Activated naive CD8-positive, alpha-beta T cell treated with anti-CD3 and anti-CD28 coated beads, Interleukin-2, amount 10 ng/mL, durations not matched to agents 7 days and 5 days (primary cell): ENCODE results near the gene CYTH2. TPM values are rescaled to one million over a fixed set of nuclear protein-coding genes. Genes with fewer than 3 reads are reported as not detected.
"Not testable (repeated sequence)": the region's sequence is repeated elsewhere in the genome, so short reads cannot be mapped to it uniquely, and the experiment has no call there.

Experiments
- ATAC-seq: fragments of 150-1000 bp; cut with Tn5 transposase; one replicate; pipeline ENCODE4 v1.10.0; 2021; ENCODE audit warnings: low read depth, moderate library complexity
- POLR2A ChIA-PET: fragments of 350-600 bp; sonication (Branson Sonifier 250); formaldehyde crosslinking; loops from one replicate; lab custom pipeline; 2021; ENCODE audit warnings: antibody characterized with exemption; lab: Charles Lee
- DNase-seq: peaks from one replicate; pipeline ENCODE4 v3.0.0; 2021
- H3K27ac Mint-ChIP-seq: one replicate; pipeline ENCODE4 v1.8.0; 2022; ENCODE audit warnings: mild to moderate bottlenecking, mixed read lengths
- H3K27me3 Mint-ChIP-seq: one replicate; pipeline ENCODE4 v1.8.0; 2022; ENCODE audit warnings: mild to moderate bottlenecking, moderate library complexity, mixed read lengths
- H3K36me3 Mint-ChIP-seq: one replicate; pipeline ENCODE4 v1.8.0; 2021; ENCODE audit warnings: mild to moderate bottlenecking, mixed read lengths
- H3K4me1 Mint-ChIP-seq: one replicate; pipeline ENCODE4 v1.8.0; 2021; ENCODE audit warnings: mixed read lengths
- H3K4me3 Mint-ChIP-seq: one replicate; pipeline ENCODE4 v1.8.0; 2022; ENCODE audit warnings: mild to moderate bottlenecking, moderate library complexity, mixed read lengths
- H3K9me3 Mint-ChIP-seq: one replicate; pipeline ENCODE4 v1.8.0; 2021; ENCODE audit warnings: mixed read lengths
- total RNA-seq, 2 experiments: library from RNA; stranded (reverse); gene quantifications; one replicate each; pipeline ENCODE4 v1.2.3, GENCODE V29; 2021

Gene CYTH2
- total RNA-seq, 2 experiments from 2014 or later, result 57.6 to 59.1 TPM

DNA sequence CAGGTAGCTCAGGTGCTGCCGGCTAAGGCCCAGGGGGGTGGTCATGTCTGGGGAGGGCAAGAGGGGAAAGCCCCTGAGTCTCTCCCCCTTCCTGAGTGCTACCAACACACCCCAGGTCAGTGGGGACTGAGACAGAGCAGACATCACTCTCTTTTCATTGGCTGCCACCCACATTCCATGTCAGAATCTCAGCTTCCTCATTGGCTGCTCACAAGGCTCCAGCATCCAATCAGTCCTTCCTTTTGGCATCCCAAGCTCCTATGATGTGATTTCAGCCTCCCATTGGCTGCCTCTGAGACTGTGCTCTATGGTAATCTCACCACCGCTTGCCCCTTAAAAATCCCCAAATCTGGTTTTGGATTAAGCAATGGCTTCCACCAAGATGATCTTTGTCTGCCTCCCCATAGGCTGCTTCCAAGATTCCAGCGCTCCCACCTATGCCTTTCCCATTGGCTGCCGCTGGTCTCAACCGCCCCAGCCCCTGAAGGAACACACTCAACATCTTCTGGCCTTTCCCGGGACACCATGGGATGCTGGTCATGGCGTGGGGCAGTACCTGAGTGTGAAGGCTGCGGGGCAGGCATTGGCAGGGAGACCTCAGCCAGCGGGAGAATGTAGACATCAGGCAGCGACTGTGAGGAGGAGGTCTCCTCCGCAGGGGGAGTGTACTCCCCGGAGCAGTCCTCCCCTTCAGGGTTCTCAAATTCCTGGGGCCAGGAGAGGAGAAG, 40.5 kb downstream of the CYTH2 start:
- ATAC-seq (no peak), DNase-seq (no peak)
- H3K4me3 Mint-ChIP-seq, result no peak overlapping the region
- H3K27me3 Mint-ChIP-seq, result no peaks in the 10 kb centered on the region
- H3K36me3 Mint-ChIP-seq, result no peaks in the 10 kb centered on the region
- POLR2A ChIA-PET, result interaction anchor here (0.9 to 1.4 kb wide), 2 partner anchors 14 to 109 kb away, joined by 4 to 5 read pairs; partner anchors contain the start of genes RPL18 and SPHK2
- peaks cover 9% of the 10 kb centered on the region for H3K4me1 Mint-ChIP-seq
- no peaks in the 10 kb centered on the region for H3K9me3 Mint-ChIP-seq
- H3K27ac Mint-ChIP-seq, result peak overlapping the region; percentile 27

DNA sequence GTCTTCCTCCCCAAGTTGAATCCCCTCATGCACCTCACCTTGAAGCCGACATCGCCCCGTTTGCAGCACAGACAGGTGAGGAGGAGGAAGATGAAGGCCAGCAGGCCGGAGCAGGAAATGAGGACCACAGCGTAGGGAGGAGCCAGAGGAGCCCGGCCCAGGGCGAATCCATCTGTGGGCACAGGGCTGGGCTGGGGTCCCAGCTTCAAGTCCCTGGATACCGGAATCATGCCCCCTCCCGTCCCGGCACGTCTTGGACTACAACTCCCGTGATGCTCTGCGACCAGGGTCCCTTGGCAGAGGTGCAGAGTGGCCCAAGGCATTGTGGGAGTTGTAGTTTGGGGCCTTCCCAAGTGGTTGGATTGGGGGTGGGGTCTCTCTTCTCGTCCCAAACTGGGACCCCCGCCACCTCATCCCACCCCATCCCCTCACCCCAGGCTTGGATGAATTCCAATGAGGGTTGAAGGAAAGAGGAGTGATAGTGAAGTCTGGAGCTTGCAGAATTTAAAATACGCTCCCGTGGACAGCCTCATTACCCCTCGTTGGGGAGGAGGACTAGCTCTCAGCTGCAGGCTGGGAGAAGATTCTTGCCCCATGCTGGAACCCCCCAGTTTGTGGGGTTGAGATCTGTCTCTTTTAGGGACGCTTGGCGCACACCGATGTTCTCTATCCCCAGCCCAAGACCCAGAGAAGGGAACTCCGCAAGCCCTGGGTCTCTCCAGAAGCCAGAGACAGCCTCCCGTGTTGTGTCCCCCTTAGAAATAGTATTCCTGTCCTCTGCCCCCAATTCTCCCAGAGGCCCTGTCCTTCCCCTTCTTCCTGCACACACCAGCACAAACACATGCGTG, 41.5 kb downstream of the CYTH2 start:
- POLR2A ChIA-PET, result interaction anchor here (0.9 to 1.4 kb wide), 3 partner anchors 15 to 108 kb away, joined by 4 to 5 read pairs (median 4); partner anchors contain the start of genes RPL18 and SPHK2
- no peaks in the 10 kb centered on the region for H3K27me3 Mint-ChIP-seq
- H3K4me3 Mint-ChIP-seq, result peak overlapping the region; percentile 88
- H3K4me1 Mint-ChIP-seq, result peaks cover 9% of the 10 kb centered on the region
- H3K9me3 Mint-ChIP-seq, result no peaks in the 10 kb centered on the region
- no peaks in the 10 kb centered on the region for H3K36me3 Mint-ChIP-seq
- peak; percentile 74 for DNase-seq
- ATAC-seq, result peak; percentile 25
- H3K27ac Mint-ChIP-seq, result peak overlapping the region; percentile 79

DNA sequence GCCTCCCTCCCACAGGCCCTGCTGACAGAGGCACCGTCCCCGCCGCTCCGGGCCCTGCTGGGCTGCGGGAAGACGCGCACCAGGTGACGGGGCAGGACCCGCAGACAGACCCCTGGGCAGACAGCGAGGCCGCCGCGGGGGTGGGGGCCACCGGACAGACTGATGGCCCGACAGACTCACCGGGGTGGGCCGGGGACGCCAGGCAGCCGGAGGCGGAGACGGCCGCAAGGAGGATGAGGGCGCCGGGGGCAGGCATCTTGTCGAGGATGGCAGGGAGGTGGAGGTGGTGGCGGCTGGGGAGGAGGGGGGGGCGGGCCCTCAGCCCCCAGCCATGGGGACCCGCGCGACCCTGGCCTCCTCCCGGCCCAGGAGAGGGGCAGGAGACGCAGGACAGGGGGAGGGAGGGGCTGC, 42.2 kb downstream of the CYTH2 start:
- no peak overlapping the region for H3K27ac Mint-ChIP-seq
- no peaks in the 10 kb centered on the region for H3K36me3 Mint-ChIP-seq
- peak; percentile 55 for DNase-seq

GRCh38 chr19:48511800-48512503, 42.8 kb downstream of the CYTH2 start, which contains the start of gene LMTK3:
Gene LMTK3, minus strand, starts transcription at chr19:48511835. Its CDS starts 259 bp downstream, at chr19:48511576.
- DNase-seq (peak; percentile 74), ATAC-seq (peak; percentile 46)
- no peaks in the 10 kb centered on the region for H3K9me3 Mint-ChIP-seq
- peak within 1 kb of the TSS; percentile 88 for H3K4me3 Mint-ChIP-seq
- no peaks in the 10 kb centered on the region for H3K27me3 Mint-ChIP-seq
- H3K27ac Mint-ChIP-seq, result peak within 1 kb of the TSS; percentile 79
- peaks cover 9% of the 10 kb centered on the region for H3K4me1 Mint-ChIP-seq
- H3K36me3 Mint-ChIP-seq, result no peaks in the 10 kb centered on the region
- POLR2A ChIA-PET, result no interaction called here

More for the DNA sequence above, 42.2 kb downstream of the CYTH2 start:
- POLR2A ChIA-PET, result interaction anchor here (1.0 to 1.4 kb wide), 2 partner anchors 31 to 108 kb away, joined by 4 to 5 read pairs; partner anchors contain the start of genes RPL18 and SPHK2
- Mint-ChIP-seq H3K4me3 (peak overlapping the region; percentile 88), H3K27me3 (no peaks in the 10 kb centered on the region), H3K4me1 (peaks cover 9% of the 10 kb centered on the region), H3K9me3 (no peaks in the 10 kb centered on the region)
- peak; percentile 9 for ATAC-seq

DNA sequence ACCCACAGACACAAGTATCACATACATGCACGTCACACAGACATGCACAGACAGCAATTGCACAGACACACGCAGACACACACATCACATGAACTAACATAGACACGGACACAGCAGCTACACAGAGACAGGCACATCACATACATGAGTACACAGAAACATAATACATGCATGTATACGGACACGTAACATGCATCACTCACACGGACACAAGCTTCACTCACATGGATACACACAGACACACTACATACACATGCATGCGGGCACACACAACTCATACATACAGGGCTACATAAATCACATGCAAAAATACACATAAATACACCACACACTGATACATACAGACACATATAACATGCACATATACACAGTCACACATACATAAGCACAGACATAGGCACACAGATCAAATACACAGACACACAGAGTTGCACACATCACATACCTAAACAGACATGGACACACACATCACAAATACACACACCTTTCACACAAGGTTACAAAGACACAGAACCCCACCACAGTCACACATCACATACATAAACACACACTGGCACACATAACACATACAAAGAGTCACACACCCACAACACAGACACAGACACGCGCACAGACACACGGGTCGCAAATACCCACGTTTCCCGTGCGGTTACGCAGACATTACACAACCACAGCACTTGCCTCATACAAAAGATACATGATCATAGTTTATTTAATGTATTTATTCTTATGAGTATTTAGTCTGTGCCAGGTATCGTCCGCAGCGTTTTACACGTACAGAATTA, 43.5 kb downstream of the CYTH2 start:
- H3K4me3 Mint-ChIP-seq, result no peak overlapping the region
- no peaks in the 10 kb centered on the region for H3K36me3 Mint-ChIP-seq
- no peaks in the 10 kb centered on the region for H3K27me3 Mint-ChIP-seq
- POLR2A ChIA-PET, result no interaction called here
- DNase-seq (no peak), ATAC-seq (no peak)
- H3K4me1 Mint-ChIP-seq, result peaks cover 9% of the 10 kb centered on the region
- no peak overlapping the region for H3K27ac Mint-ChIP-seq
- no peaks in the 10 kb centered on the region for H3K9me3 Mint-ChIP-seq

DNA sequence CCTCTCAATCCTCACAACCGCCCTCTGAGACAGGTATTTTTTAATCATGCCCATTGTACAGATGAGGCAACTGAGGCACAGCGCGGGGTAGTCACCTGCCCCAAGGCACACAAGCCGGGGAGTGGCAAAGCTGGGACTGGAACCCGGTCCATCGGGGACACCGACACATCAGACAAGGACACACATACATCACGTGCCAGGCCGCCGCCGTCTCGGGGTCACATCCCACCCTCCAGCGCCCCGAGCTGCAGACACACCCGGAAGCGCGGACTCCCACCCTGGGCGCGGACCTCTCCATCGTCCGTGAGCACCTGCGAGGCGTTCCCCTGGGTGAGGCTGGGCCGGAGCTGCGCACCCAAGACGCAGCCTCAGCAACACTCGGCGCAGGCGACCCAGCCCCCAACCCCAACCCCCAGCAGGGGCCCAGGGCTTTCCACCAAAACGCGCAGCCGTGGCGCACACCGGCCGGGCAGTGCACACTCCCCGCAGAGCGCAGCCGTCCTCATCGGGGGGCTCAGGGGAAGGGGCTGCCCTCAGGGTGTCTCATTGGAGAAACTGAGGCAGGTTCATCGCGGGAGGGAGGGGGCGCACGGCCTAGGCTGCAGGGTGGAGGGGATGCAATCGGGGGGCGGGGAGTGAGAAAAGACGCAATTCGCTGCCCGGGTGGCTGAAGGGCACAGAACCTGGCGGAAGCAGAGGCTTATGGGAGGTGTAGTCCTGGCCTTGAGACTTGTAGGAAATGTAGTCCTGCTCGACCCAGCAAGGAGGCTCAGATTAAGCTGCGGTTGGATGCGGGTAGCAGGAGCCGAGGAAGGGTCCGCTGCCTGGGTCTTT, 44.3 kb downstream of the CYTH2 start:
- Mint-ChIP-seq H3K4me3 (no peak overlapping the region), H3K9me3 (no peaks in the 10 kb centered on the region), H3K27ac (peak overlapping the region; percentile 57), H3K27me3 (no peaks in the 10 kb centered on the region), H3K36me3 (no peaks in the 10 kb centered on the region), H3K4me1 (peaks cover 9% of the 10 kb centered on the region)
- DNase-seq (peak; percentile 71), ATAC-seq (peak; percentile 78)
- POLR2A ChIA-PET, result interaction anchor here (0.6 to 1.0 kb wide), 2 partner anchors 11 to 221 kb away, joined by 3 read pairs; no protein-coding TSS in a partner anchor

GRCh38 chr19:48514123-48514458, 44.9 kb downstream of the CYTH2 start:
- Mint-ChIP-seq H3K4me3 (no peak overlapping the region), H3K9me3 (no peaks in the 10 kb centered on the region), H3K4me1 (peaks cover 9% of the 10 kb centered on the region), H3K27ac (peak overlapping the region; percentile 57), H3K27me3 (no peaks in the 10 kb centered on the region), H3K36me3 (no peaks in the 10 kb centered on the region)
- no peak for ATAC-seq
- POLR2A ChIA-PET, result interaction anchor here (0.6 to 1.0 kb wide), 2 partner anchors 12 to 221 kb away, joined by 3 read pairs; no protein-coding TSS in a partner anchor
- DNase-seq, result no peak

GRCh38 chr19:48516536-48516935, 47.4 kb downstream of the CYTH2 start:
- POLR2A ChIA-PET, result no interaction called here
- Mint-ChIP-seq H3K36me3 (no peaks in the 10 kb centered on the region), H3K27me3 (no peaks in the 10 kb centered on the region), H3K4me3 (no peak overlapping the region), H3K9me3 (no peaks in the 10 kb centered on the region), H3K4me1 (peaks cover 2% of the 10 kb centered on the region), H3K27ac (no peak overlapping the region)
- ATAC-seq, result no peak
- no peak for DNase-seq

- POLR2A ChIA-PET, result interaction anchor here (0.7 kb wide), 1 partner anchor 133 kb away, joined by 4 read pairs; no protein-coding TSS in a partner anchor
- Mint-ChIP-seq H3K27me3 (peaks cover 2% of the 10 kb centered on the region), H3K4me1 (peaks cover 2% of the 10 kb centered on the region), H3K36me3 (no peaks in the 10 kb centered on the region), H3K9me3 (no peaks in the 10 kb centered on the region), H3K4me3 (no peak overlapping the region), H3K27ac (no peak overlapping the region)
- ATAC-seq (no peak), DNase-seq (no peak)
Measured at GRCh38 chr19:48518207-48518606, 49.0 kb downstream of the CYTH2 start.

- H3K27me3 Mint-ChIP-seq, ATAC-seq, DNase-seq, H3K9me3 Mint-ChIP-seq, H3K36me3 Mint-ChIP-seq, H3K4me1 Mint-ChIP-seq, H3K4me3 Mint-ChIP-seq, H3K27ac Mint-ChIP-seq, POLR2A ChIA-PET: not testable (repeated sequence)
Measured at GRCh38 chr19:48519426-48519825, 50.3 kb downstream of the CYTH2 start.

GRCh38 chr19:48520134-48520533, 51.0 kb downstream of the CYTH2 start:
- Mint-ChIP-seq H3K9me3 (peaks cover 8% of the 10 kb centered on the region), H3K36me3 (no peaks in the 10 kb centered on the region), H3K4me1 (peaks cover 2% of the 10 kb centered on the region)

More at GRCh38 chr19:48520134-48520533, 51.0 kb downstream of the CYTH2 start:
- POLR2A ChIA-PET, result no interaction called here
- H3K27ac Mint-ChIP-seq, result no peak overlapping the region
- H3K4me3 Mint-ChIP-seq, result no peak overlapping the region
- H3K27me3 Mint-ChIP-seq, result peaks cover 2% of the 10 kb centered on the region
- no peak for ATAC-seq
- no peak for DNase-seq
